HepG2 (cell line): ENCODE measurements around the gene TSPAN9. TPM values are rescaled to one million over a fixed set of nuclear protein-coding genes. Genes with fewer than 3 reads are reported as not detected.

ENCODE experiments used
- ADNP ChIP-seq: sonication (generic); formaldehyde crosslinking; IDR thresholded peaks from 2 replicates; pipeline ENCODE4 v1.4.0; 2020; ENCODE audit warnings: missing genetic modification reagents
- BCL6 ChIP-seq: IDR thresholded peaks from 2 replicates; pipeline ENCODE4 v1.6.1; 2016; ENCODE audit warnings: missing genetic modification reagents, missing compliant biosample characterization
- CENPT ChIP-seq: sonication (generic); formaldehyde crosslinking; IDR thresholded peaks from 2 replicates; pipeline ENCODE4 v1.8.0; 2022; ENCODE audit warnings: low read depth, mild to moderate bottlenecking, moderate library complexity, missing genetic modification reagents
- ETV5 ChIP-seq: IDR thresholded peaks from 2 replicates; pipeline ENCODE4 v1.6.1; 2018; ENCODE audit warnings: missing biosample characterization, missing genetic modification reagents, inconsistent platforms, borderline replicate concordance
- GATA4 ChIP-seq: sonication (generic); IDR thresholded peaks from 2 replicates; pipeline ENCODE4 v1.6.1; 2016; ENCODE audit warnings: antibody characterized with exemption, low read depth, borderline replicate concordance
- IRX3 ChIP-seq: sonication (generic); formaldehyde crosslinking; IDR thresholded peaks from 2 replicates; pipeline ENCODE4 v1.8.1; 2023; ENCODE audit warnings: mild to moderate bottlenecking, low read depth, missing genetic modification reagents, borderline replicate concordance
- NR3C1 ChIP-seq: sonication (generic); formaldehyde crosslinking; IDR thresholded peaks from 2 replicates; pipeline ENCODE4 v1.4.0; 2020; ENCODE audit warnings: missing genetic modification reagents
- POLR2G ChIP-seq: fragments of 200-400 bp; formaldehyde crosslinking; IDR thresholded peaks from 2 replicates; pipeline ENCODE4 v1.6.1; 2018; ENCODE audit warnings: mild to moderate bottlenecking, low read depth, low read length, moderate library complexity
- RAD21 ChIP-seq: fragments of 450-650 bp; formaldehyde crosslinking; IDR thresholded peaks from 2 replicates; pipeline ENCODE4 v1.5.0; 2020; ENCODE audit warnings: mild to moderate bottlenecking
- RELA ChIP-seq: sonication (generic); formaldehyde crosslinking; IDR thresholded peaks from 2 replicates; pipeline ENCODE4 v1.4.0; 2020; ENCODE audit warnings: missing genetic modification reagents
- SUZ12 ChIP-seq: fragments of 150-350 bp; IDR thresholded peaks from 2 replicates; pipeline ENCODE4 v1.6.1; 2014; ENCODE audit warnings: low read depth, low read length
- ZFAT ChIP-seq: sonication (generic); formaldehyde crosslinking; conservative IDR thresholded peaks from 2 replicates; pipeline ENCODE4 v1.8.1; 2023; ENCODE audit warnings: missing genetic modification reagents, inconsistent platforms
- ZNF235 ChIP-seq: sonication (generic); formaldehyde crosslinking; IDR thresholded peaks from 2 replicates; pipeline ENCODE4 v1.8.1; 2023; ENCODE audit warnings: mild to moderate bottlenecking, missing genetic modification reagents, borderline replicate concordance
- ZNF350 ChIP-seq: sonication (generic); formaldehyde crosslinking; IDR thresholded peaks from 2 replicates; pipeline ENCODE4 v1.4.0; 2020; ENCODE audit warnings: mild to moderate bottlenecking, low read depth, missing genetic modification reagents, borderline replicate concordance
- ZNF777 ChIP-seq: sonication (generic); formaldehyde crosslinking; IDR thresholded peaks from 2 replicates; pipeline ENCODE4 v1.4.0; 2020; ENCODE audit warnings: missing genetic modification reagents
- ZNF883 ChIP-seq: sonication (generic); formaldehyde crosslinking; IDR thresholded peaks from 2 replicates; pipeline ENCODE4 v1.5.1; 2020; ENCODE audit warnings: mild to moderate bottlenecking, missing genetic modification reagents; ENCODE audit errors: not compliant biosample characterization
- ZSCAN21 ChIP-seq: sonication (generic); formaldehyde crosslinking; IDR thresholded peaks from 2 replicates; pipeline ENCODE4 v1.8.0; 2022; ENCODE audit warnings: mild to moderate bottlenecking, missing genetic modification reagents, moderate library complexity, borderline replicate concordance
- polyA plus RNA-seq, 8 experiments: library from polyadenylated mRNA; depleted of rRNA in 3 of 8; stranded (reverse) in 7 of 8; unstranded in 1 of 8; fragments of >200 nt; fragmentation: Illumina TruSeq in 4 of 8; extraction: Trizol in 4 of 8; gene quantifications; 2 replicates each; pipeline versions ENCODE4 v1.2.1 to v1.2.3, GENCODE V29; 2011 to 2016; ENCODE audit warnings: low read depth in 4 of 8, missing spikeins in 1 of 8, mixed read lengths in 1 of 8; ENCODE audit not compliant: insufficient read depth in 1 of 8
- total RNA-seq, 5 experiments: library from RNA; depleted of rRNA; stranded (reverse); fragments of >200 nt; fragmentation: Illumina TruSeq; extraction: Trizol; gene quantifications; 2 replicates each; pipeline ENCODE4 v1.2.3, GENCODE V29; 2016; ENCODE audit warnings: low read depth in 1 of 5
- TF ChIP-seq, protein P1 (sequence below): sonication (generic); formaldehyde crosslinking; IDR thresholded peaks from 2 replicates; pipeline ENCODE4 v1.4.0; 2020; ENCODE audit warnings: missing genetic modification reagents
- TF ChIP-seq, protein P2 (sequence below): sonication (generic); formaldehyde crosslinking; IDR thresholded peaks from 2 replicates; pipeline ENCODE4 v1.5.1; 2020; ENCODE audit warnings: mild to moderate bottlenecking, missing genetic modification reagents, moderate library complexity

The TSPAN9 gene
- total and polyA plus RNA-seq, 2 of the 13 experiments (the other 11 are each of a cell fraction or from before 2014, with no cell fraction given), result 18.1 to 42.3 TPM

- TF ChIP-seq ZNF350 (CRISPR knock-in tag) (no peak), ZSCAN21 (no peak), RAD21 (CRISPR knock-in tag) (peak; percentile 61), ZNF235 (no peak), ETV5 (CRISPR knock-in tag) (no peak), RELA (CRISPR knock-in tag) (no peak), ZNF883 (CRISPR knock-in tag) (no peak), POLR2G (no peak), ZNF777 (no peak), CENPT (CRISPR knock-in tag) (no peak), IRX3 (CRISPR knock-in tag) (no peak), NR3C1 (no peak), SUZ12 (no peak), ZFAT (CRISPR knock-in tag) (no peak), ADNP (CRISPR knock-in tag) (no peak), BCL6 (CRISPR knock-in tag) (no peak), GATA4 (no peak)
- TF ChIP-seq, protein P1, sequence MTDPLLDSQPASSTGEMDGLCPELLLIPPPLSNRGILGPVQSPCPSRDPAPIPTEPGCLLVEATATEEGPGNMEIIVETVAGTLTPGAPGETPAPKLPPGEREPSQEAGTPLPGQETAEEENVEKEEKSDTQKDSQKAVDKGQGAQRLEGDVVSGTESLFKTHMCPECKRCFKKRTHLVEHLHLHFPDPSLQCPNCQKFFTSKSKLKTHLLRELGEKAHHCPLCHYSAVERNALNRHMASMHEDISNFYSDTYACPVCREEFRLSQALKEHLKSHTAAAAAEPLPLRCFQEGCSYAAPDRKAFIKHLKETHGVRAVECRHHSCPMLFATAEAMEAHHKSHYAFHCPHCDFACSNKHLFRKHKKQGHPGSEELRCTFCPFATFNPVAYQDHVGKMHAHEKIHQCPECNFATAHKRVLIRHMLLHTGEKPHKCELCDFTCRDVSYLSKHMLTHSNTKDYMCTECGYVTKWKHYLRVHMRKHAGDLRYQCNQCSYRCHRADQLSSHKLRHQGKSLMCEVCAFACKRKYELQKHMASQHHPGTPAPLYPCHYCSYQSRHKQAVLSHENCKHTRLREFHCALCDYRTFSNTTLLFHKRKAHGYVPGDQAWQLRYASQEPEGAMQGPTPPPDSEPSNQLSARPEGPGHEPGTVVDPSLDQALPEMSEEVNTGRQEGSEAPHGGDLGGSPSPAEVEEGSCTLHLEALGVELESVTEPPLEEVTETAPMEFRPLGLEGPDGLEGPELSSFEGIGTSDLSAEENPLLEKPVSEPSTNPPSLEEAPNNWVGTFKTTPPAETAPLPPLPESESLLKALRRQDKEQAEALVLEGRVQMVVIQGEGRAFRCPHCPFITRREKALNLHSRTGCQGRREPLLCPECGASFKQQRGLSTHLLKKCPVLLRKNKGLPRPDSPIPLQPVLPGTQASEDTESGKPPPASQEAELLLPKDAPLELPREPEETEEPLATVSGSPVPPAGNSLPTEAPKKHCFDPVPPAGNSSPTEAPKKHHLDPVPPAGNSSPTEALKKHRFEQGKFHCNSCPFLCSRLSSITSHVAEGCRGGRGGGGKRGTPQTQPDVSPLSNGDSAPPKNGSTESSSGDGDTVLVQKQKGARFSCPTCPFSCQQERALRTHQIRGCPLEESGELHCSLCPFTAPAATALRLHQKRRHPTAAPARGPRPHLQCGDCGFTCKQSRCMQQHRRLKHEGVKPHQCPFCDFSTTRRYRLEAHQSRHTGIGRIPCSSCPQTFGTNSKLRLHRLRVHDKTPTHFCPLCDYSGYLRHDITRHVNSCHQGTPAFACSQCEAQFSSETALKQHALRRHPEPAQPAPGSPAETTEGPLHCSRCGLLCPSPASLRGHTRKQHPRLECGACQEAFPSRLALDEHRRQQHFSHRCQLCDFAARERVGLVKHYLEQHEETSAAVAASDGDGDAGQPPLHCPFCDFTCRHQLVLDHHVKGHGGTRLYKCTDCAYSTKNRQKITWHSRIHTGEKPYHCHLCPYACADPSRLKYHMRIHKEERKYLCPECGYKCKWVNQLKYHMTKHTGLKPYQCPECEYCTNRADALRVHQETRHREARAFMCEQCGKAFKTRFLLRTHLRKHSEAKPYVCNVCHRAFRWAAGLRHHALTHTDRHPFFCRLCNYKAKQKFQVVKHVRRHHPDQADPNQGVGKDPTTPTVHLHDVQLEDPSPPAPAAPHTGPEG (CRISPR knock-in tag), result no peak
- TF ChIP-seq, protein P2, sequence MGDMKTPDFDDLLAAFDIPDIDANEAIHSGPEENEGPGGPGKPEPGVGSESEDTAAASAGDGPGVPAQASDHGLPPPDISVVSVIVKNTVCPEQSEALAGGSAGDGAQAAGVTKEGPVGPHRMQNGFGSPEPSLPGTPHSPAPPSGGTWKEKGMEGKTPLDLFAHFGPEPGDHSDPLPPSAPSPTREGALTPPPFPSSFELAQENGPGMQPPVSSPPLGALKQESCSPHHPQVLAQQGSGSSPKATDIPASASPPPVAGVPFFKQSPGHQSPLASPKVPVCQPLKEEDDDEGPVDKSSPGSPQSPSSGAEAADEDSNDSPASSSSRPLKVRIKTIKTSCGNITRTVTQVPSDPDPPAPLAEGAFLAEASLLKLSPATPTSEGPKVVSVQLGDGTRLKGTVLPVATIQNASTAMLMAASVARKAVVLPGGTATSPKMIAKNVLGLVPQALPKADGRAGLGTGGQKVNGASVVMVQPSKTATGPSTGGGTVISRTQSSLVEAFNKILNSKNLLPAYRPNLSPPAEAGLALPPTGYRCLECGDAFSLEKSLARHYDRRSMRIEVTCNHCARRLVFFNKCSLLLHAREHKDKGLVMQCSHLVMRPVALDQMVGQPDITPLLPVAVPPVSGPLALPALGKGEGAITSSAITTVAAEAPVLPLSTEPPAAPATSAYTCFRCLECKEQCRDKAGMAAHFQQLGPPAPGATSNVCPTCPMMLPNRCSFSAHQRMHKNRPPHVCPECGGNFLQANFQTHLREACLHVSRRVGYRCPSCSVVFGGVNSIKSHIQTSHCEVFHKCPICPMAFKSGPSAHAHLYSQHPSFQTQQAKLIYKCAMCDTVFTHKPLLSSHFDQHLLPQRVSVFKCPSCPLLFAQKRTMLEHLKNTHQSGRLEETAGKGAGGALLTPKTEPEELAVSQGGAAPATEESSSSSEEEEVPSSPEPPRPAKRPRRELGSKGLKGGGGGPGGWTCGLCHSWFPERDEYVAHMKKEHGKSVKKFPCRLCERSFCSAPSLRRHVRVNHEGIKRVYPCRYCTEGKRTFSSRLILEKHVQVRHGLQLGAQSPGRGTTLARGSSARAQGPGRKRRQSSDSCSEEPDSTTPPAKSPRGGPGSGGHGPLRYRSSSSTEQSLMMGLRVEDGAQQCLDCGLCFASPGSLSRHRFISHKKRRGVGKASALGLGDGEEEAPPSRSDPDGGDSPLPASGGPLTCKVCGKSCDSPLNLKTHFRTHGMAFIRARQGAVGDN, result peak; percentile 41; the same call in 1 of the 2 replicates
These were observed 43.0 kb upstream of the TSPAN9 start (continued) for GRCh38 chr12:3034067-3034750.
